Measurements from ENCODE around the gene RTN4. TPM values are rescaled to one million over a fixed set of nuclear protein-coding genes. Genes with fewer than 3 reads are reported as not detected.

RTN4 gene
- total RNA-seq, 1 experiment from 2014 or later = 236 TPM

DNA sequence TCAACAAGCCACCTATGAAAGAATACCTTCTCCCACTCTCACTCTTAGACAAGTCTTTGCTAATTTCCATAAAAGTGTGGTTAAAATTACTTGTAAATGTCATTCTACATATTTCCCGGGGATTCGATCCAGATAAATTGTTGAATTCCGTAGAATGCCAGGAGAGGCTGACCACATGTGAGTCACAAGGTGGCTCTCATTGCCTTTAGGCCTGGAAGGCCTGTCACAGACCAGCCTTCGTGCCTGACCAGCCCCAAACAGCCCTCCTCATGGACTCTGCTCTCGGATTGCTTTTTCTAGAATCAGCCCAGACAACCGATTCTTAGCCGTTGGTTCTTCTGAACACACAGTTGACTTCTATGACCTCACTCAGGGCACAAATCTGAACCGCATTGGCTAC is 86.0 kb downstream of the RTN4 start:
- ChIA-PET CTCF (no interaction called here), POLR2A (no interaction called here)
- no peaks in the 10 kb centered on the region for H3K27me3 Mint-ChIP-seq (ENCODE audit: insufficient read depth, unreplicated experiment)
- BruUV-seq (replicated peaks) = no TSS peak
- Histone ChIP-seq H3K36me3 (ENCODE audit: control insufficient read depth, insufficient read depth, low read length) (no peaks in the 10 kb centered on the region; the same call in 1 of the 2 replicates), H3K27me3 (replicated peaks; ENCODE audit: control insufficient read depth, insufficient read depth, low read length) (no peaks in the 10 kb centered on the region), H3K4me1 (no peaks in the 10 kb centered on the region), H3K9me3 (no peaks in the 10 kb centered on the region), H3K4me3 (ENCODE audit: low read depth, low read length) (no peak overlapping the region)
- H3K9me3 Mint-ChIP-seq (ENCODE audit: unreplicated experiment) = no peaks in the 10 kb centered on the region
- H3K36me3 Mint-ChIP-seq (ENCODE audit: insufficient read depth, unreplicated experiment) = peaks cover 59% of the 10 kb centered on the region
- no peak overlapping the region for H3K27ac Mint-ChIP-seq (ENCODE audit: unreplicated experiment)
- peaks cover 6% of the 10 kb centered on the region for H3K4me1 Mint-ChIP-seq (ENCODE audit: low read depth, unreplicated experiment)
- DNase-seq = no peak
- intact Hi-C loops (cut with micrococcal nuclease; ENCODE audit: unreplicated experiment) = no loop called here
- H3K4me3 Mint-ChIP-seq (ENCODE audit: unreplicated experiment) = no peak overlapping the region
- TF ChIP-seq, protein P1, sequence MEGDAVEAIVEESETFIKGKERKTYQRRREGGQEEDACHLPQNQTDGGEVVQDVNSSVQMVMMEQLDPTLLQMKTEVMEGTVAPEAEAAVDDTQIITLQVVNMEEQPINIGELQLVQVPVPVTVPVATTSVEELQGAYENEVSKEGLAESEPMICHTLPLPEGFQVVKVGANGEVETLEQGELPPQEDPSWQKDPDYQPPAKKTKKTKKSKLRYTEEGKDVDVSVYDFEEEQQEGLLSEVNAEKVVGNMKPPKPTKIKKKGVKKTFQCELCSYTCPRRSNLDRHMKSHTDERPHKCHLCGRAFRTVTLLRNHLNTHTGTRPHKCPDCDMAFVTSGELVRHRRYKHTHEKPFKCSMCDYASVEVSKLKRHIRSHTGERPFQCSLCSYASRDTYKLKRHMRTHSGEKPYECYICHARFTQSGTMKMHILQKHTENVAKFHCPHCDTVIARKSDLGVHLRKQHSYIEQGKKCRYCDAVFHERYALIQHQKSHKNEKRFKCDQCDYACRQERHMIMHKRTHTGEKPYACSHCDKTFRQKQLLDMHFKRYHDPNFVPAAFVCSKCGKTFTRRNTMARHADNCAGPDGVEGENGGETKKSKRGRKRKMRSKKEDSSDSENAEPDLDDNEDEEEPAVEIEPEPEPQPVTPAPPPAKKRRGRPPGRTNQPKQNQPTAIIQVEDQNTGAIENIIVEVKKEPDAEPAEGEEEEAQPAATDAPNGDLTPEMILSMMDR (IDR thresholded peaks at IDR 0.05; ENCODE audit: insufficient read depth in 1 of 2, low read depth in 1 of 2, low read length in 1 of 2, severe bottlenecking in 1 of 2, unreplicated experiment in 1 of 2) = no peak

DNA sequence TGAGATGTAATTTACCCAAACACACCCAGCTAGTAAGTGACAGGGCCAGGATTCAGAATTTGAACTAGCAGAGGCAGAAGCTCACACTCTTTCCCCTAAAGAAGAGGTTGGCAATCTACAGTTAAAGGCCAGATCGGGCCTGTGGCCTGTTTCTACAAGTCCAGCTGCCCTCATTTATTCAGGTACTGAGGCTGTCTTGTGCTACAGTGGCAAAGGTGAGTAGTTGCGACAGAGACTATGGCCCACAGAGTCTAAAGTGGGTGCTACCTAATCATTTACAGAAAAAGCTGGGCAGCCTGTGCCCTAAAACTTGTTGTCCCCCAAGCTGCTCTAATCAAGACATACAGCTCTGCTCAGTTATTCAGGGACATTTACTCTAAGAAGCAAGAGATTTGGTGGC is 86.8 kb downstream of the RTN4 start:
- no peak overlapping the region for H3K27ac Mint-ChIP-seq (ENCODE audit: unreplicated experiment)
- H3K36me3 Mint-ChIP-seq (ENCODE audit: insufficient read depth, unreplicated experiment) = peaks cover 55% of the 10 kb centered on the region
- no peaks in the 10 kb centered on the region for H3K27me3 ChIP-seq (replicated peaks; ENCODE audit: control insufficient read depth, insufficient read depth, low read length)
- peaks cover 6% of the 10 kb centered on the region for H3K4me1 Mint-ChIP-seq (ENCODE audit: low read depth, unreplicated experiment)
- intact Hi-C loops (cut with micrococcal nuclease; ENCODE audit: unreplicated experiment) = no loop called here
- CTCF ChIA-PET = no interaction called here
- H3K27me3 Mint-ChIP-seq (ENCODE audit: insufficient read depth, unreplicated experiment) = no peaks in the 10 kb centered on the region
- no peak overlapping the region for H3K4me3 ChIP-seq (ENCODE audit: low read depth, low read length)
- no TSS peak for BruUV-seq (replicated peaks)
- DNase-seq = no peak
- H3K9me3 ChIP-seq = no peaks in the 10 kb centered on the region
- TF ChIP-seq, protein P1 (IDR thresholded peaks at IDR 0.05; ENCODE audit: insufficient read depth in 1 of 2, low read depth in 1 of 2, low read length in 1 of 2, severe bottlenecking in 1 of 2, unreplicated experiment in 1 of 2) = no peak
- POLR2A ChIA-PET = no interaction called here
- no peaks in the 10 kb centered on the region; the same call in none of the 2 replicates for H3K36me3 ChIP-seq (ENCODE audit: control insufficient read depth, insufficient read depth, low read length)
- H3K4me1 ChIP-seq = no peaks in the 10 kb centered on the region
- H3K4me3 Mint-ChIP-seq (ENCODE audit: unreplicated experiment) = no peak overlapping the region
- H3K9me3 Mint-ChIP-seq (ENCODE audit: unreplicated experiment) = no peaks in the 10 kb centered on the region

DNA sequence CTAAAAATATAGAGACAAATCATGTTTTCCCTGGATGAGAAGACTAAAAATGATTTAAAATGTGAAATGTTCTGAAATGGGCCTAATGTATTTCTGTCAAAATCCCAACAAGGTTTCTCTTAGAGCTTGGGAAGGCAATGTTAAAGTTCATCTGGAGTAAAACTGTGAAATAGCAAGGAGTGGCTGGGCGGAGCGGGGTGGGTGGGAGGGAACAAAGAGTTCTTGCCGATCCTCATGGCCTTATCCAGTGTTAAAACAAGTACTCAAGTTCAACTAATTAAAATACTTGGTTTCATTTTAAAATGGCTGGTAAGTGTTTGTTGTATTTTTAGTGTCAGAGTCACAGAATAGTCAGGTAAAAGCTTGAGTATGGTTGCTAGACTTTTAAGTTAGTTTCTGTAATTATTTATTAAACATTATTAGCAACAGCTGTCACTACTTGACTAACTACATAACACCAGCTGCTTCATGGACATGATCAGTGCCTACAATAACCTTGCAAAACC is 87.3 kb downstream of the RTN4 start:
- H3K4me1 ChIP-seq = no peaks in the 10 kb centered on the region
- peaks cover 6% of the 10 kb centered on the region for H3K4me1 Mint-ChIP-seq (ENCODE audit: low read depth, unreplicated experiment)
- H3K36me3 Mint-ChIP-seq (ENCODE audit: insufficient read depth, unreplicated experiment) = peaks cover 50% of the 10 kb centered on the region
- H3K4me3 Mint-ChIP-seq (ENCODE audit: unreplicated experiment) = no peak overlapping the region
- no peak for DNase-seq
- H3K27ac Mint-ChIP-seq (ENCODE audit: unreplicated experiment) = no peak overlapping the region
- POLR2A ChIA-PET = no interaction called here
- no peak overlapping the region for H3K4me3 ChIP-seq (ENCODE audit: low read depth, low read length)
- no peaks in the 10 kb centered on the region for H3K27me3 ChIP-seq (replicated peaks; ENCODE audit: control insufficient read depth, insufficient read depth, low read length)
- H3K36me3 ChIP-seq (ENCODE audit: control insufficient read depth, insufficient read depth, low read length) = no peaks in the 10 kb centered on the region; the same call in none of the 2 replicates
- H3K9me3 ChIP-seq = no peaks in the 10 kb centered on the region
- intact Hi-C loops (cut with micrococcal nuclease; ENCODE audit: unreplicated experiment) = no loop called here
- BruUV-seq (replicated peaks) = no TSS peak
- H3K9me3 Mint-ChIP-seq (ENCODE audit: unreplicated experiment) = no peaks in the 10 kb centered on the region
- CTCF ChIA-PET = no interaction called here
- TF ChIP-seq, protein P1 (IDR thresholded peaks at IDR 0.05; ENCODE audit: insufficient read depth in 1 of 2, low read depth in 1 of 2, low read length in 1 of 2, severe bottlenecking in 1 of 2, unreplicated experiment in 1 of 2) = no peak
- no peaks in the 10 kb centered on the region for H3K27me3 Mint-ChIP-seq (ENCODE audit: insufficient read depth, unreplicated experiment)
